HG02642 (cell line): Measurements from ENCODE around the gene ARL6.
"Not testable (repeated sequence)": the region's sequence is repeated elsewhere in the genome, so short reads cannot be mapped to it uniquely, and the experiment has no call there.

Experiments
- ATAC-seq: cut with Tn5 transposase; IDR thresholded peaks from one replicate; pipeline ENCODE4 v1.9.1; 2021; ENCODE audit warnings: mild to moderate bottlenecking; ENCODE audit not compliant: unreplicated experiment, poor library complexity

ARL6 gene

DNA sequence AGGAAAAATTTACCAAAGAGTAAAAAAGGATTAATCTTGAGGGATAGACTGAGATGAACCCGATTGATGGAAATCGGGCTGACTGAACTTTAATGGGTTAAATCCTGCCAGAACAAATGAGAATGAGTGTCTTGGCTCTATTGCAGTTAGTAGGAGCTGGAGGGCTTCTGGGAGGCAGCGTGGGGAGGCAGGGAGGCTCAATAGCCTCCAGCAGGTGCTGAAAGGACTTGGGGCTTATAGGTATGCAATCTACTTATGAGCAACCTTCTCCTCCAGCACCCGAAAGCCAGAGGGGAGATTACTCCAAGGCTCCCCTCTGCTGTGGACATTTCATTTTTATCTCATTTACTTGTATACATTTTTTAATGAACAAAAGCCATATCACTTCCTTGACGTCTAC lies 56.2 kb downstream of the ARL6 start:
- ATAC-seq: no peak

DNA sequence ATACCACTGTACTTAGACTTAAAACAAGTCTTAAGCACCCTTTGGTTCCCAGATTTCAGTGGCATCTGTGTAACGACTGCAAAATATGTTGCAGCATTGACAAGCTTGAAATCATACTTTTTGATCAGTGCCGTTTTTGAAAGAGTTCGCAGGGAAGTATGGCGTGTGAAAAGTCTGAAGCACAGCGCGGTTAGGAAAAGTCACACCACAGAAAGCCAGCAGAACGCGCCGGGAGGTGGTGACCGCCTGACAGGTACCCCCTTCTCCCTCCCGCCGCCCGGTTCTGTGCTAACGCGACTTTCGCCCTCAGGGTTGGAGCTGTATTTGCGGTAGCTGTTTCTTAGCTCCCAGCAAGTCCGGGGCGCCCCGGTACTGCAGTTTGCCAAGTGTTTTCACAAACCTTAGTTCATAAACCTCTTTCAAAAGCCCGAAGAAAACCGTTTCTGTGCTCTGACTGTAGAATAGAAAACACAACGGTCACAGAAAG lies 56.8 kb downstream of the ARL6 start:
- ATAC-seq: peak; percentile 49

DNA sequence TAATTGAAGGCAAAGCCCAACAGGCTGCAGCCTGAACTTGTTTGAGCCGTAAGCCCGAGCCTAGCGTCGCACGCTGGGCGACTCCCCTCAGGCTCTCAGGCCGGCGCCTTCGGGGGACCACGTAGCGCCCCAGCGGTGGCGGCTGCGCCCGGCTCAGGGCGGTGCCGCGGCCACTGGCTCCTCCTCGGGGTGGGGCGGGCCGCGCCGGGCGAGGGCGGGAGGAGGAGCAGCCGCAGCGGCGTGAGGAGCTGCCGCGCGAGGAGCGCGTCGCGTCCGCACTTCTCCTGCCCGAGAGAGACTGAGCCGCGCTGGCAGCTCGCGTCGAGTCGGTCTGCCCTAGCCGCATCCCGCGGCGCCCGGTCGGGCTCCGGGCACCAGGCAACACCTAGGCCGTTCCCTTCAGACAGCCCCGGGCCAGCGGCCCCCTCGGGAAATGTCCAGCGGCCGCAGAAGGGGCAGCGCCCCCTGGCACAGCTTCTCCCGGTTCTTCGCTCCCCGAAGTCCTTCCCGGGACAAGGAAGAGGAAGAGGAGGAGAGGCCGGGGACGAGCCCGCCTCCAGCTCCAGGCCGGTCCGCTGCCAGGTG lies 57.3 kb downstream of the ARL6 start, which contains the start of gene CRYBG3:
TSS of gene CRYBG3 (plus strand) at position 238 of the 585 bp plus-strand sequence. CDS start at position 434, 196 bp downstream.
- peak; percentile 99 for ATAC-seq

DNA sequence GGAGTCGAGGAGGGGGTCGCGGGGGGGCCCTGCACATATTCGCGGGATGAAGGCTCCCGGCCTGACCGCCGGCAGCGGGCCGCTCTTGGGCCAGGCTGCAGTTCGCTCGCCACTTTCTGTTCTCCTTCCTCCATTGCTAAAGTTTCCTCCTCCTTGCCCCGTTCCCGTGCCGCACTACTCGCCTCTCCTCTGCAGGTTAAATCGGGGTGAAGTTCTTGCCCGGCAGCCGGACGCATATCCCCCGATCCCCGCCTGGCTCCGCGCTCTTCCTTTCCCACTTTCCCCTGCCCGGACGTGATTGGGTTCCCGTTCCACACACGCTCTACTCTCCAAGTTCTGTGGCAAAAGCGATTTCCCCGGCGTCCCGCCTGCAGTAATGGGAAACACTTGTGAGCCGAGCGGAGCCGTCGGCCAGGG lies 57.8 kb downstream of the ARL6 start:
- ATAC-seq: peak; percentile 27

DNA sequence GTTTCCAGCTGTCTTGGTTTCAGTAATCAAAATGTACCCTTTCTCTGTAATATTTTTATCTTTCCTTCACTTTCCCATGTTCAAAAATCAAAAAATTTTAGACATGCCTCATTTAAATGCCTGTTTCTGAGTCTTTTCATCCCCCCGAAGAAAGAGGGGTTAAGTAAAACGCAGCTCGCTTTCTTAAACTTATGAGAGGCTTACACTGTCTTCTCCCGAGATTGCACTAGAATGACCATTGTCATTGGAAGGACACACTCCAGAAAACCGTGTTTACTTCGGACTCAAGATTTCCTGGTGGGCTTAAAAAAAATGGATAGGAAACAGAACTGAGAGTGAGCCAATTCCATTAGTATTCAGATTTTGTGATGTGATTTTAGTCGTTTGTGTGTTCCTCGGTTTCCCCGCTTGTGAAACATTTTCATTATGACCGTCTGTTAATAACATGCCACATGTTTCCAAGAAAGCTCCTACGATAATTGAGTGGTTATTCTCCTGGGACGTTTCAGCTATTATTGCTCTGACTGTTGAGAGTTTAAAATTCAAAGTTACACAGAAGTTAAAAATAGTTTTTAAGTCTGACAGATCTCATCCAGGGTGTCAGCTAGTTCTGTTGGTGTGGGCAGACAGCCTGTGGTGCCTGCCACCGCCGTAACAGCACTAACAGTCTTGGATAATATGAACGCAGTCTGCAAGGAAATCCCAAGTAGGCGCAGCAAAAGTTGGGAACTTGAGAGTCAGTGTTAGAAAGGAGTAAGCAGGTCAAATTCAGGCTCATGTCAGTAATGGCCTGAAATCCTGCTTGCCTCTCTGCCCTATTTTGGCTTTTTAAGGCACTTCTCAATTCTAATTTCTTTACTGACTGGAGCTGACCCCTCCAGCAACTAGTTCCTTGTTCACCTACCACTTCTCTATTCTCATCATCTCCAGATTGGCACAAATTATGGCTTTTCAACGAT lies 58.8 kb downstream of the ARL6 start:
- ATAC-seq: no peak

DNA sequence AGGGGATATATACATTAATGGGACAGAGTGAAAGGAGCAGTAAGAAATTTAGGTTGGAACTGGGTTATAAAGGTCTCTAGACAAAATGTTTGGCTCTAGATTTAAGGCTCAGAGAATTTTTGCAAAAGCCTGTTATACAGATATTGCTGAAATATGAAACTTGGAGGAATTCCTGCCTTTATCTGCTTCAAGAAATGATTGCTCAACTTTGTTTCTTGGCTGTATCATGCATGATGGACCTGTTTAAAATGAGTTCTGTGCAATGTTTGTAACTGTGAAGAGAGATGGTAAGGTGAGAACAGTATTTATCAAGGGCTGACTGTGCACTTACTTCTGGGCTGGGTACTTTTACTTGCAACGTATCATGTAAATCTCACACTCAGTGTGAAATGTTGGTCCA lies 60.5 kb downstream of the ARL6 start:
- ATAC-seq: no peak

DNA sequence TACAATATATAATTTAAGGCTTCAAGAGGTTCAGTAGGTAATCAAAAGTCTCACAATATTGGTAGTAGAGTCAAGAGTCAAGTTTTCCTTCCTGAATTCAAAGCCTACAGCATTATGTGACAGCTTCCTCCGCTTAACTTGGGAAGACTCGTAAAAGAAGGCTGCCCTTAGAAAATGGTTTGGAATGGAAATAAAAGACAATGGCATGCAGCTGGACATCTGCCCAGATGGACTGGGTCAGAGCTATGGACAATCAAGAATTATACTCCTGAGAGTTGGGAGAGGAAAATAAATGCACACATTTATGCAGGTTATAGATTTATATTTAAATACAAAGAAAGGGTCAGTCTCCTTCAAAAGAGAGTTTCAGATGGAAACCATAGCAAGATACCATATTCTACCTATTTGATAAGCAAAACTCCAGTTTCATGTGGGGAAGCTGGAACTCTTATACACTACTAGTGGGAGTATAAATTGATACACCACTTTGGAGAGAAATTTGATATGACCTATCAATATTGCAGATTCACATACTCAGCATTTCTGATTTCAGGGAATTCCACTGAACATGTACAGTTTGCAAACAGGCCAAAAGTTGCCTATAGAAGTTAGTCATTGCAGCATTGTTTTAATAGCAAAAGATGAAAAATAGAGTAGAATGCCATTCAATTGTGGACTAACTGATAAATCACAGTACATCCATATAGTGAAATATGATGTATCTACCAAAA lies 63.3 kb downstream of the ARL6 start:
- ATAC-seq: no peak

DNA sequence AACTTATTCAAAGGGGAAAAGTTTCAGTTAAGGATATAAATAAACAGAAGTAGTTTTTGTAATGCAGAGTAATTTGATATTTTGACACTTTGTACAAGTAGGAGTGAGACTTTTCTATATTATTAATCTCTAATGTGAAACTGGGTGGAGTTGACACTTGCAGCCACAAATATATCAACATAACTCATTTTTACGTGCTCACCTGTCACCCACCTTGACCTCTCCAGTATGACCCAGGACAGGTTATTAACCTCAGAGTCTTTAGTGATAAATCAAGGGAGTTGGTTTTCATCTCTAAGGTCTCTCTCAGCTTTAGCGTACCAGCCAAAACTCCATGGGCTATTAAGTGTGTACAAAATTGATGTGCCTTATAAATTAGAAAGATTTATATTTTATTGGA lies 64.6 kb downstream of the ARL6 start:
- ATAC-seq: no peak

DNA sequence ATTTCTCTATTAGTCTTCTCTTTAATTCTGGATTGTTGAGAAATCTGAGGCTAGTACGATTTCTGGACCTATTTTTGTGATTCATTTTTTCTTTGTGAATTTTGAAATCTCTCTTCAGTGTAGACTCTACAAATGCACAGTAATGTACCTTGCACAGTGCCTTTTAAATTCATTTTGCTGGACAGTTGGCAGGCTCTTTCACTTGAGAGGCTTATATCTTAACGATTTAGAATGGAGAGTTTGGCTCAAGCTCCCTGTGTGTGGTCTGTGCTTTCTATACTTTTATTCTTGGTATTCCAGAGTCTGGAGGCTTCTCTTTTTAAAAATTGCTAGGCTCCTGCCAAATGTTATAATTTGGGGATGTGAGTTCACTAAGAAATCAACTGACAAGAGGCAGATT lies 66.1 kb downstream of the ARL6 start:
- no peak for ATAC-seq

DNA sequence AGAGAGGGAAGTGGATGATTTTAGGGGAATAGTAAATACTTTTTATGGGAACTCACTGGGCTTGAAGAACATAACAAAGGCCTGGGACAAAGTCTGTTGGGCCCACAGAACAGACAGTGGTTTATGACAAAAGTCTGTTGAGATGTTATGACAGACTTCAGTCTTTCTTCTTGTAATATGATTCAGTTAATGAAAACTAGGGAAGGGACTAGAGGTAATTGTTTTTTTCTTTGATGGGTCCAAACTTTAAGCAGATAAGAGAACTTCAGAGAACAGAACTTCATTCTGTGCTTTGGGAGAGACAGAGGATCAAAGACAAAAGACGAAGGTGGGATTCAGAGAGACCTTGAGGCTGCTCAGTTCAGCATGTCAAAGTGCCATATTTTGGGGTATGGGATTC lies 66.6 kb downstream of the ARL6 start:
- ATAC-seq: no peak

DNA sequence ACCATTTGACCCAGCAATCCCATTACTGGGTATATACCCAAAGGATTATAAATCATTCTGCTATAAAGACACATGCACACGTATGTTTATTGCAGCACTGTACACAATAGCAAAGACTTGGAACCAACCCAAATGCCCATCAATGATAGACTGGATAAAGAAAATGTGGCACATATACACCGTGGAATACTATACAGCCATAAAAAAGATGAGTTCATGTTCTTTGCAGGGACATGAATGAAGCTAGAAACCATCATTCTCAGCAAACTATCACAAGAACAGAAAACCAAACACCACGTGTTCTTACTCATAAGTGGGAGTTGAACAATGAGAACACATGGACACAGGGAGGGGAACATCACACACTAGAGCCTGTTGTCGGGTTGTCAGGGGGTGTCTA lies 68.6 kb downstream of the ARL6 start:
- not testable (repeated sequence) for ATAC-seq

DNA sequence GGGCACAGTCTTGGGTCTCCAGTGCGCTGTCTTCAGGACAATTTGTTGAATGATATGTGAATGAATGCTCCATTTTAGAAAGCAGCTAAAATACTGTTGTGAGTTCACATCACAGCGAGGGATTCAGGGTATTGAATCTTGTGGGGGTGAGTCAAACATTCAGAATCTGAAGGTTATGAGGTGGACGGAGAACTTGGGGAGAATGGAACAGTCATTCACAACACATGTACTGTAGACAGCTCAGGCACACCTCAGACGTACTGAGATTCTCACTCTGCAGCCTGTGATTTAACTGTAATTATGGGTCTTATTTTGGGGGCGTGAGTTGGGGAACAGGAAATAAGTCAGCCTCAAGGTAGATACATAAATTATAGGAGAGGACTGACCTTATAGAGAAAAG lies 71.2 kb downstream of the ARL6 start:
- ATAC-seq: no peak

DNA sequence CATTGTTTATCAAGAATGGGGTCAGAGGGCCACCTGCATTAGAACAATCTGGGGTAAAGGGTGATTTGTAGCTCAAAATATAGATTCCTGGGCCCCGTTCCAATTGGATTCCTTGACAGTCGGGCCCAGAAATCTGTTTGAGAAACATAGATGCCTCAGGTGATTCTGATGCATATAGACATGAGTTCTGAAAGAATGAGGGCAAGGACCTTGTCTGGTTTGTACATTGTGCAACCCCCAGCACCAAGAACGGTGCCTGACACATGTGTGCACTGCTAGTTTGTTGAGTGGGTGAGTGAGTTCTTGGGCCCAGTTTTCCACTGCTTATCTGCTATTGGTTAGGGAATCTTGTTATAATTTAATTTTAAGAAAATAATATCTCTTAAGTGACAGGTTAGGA lies 73.8 kb downstream of the ARL6 start:
- no peak for ATAC-seq

DNA sequence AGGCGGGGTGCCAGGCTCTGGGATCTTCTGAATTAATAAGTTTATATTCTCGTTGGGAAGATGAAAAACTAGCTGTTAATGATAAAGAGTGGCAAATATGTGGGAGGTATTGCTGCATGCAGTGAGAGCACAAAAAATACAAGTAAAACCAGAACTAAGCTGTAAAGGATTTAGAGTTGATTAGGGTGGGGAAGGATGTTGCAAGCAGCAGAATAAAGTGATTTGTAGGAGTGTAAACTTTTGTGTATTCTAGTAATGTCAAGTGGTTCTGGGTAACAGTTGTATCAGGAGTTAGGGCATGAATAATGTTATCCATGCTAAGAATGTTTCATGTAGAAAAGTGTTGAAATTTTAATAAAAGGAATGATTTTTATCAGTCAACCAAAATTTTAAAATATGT lies 75.4 kb downstream of the ARL6 start:
- ATAC-seq: no peak

DNA sequence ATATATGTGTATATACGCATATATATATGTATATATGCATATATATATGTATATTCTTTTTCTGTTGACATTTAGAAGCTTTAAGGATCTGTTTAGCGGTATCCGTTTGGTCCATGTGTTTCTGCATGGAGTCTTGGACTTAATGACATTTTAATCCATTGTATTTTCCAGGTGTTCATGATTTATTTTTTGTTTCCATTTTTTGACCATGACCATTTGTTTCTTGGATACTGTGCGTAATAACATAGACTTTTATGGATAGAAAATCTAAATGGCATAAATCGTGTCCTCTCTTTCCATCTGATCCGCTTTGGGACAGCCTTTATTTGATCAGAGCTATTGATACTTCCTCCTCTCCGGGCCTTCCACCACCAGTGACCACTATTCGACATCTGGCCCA lies 76.7 kb downstream of the ARL6 start:
- ATAC-seq: no peak

DNA sequence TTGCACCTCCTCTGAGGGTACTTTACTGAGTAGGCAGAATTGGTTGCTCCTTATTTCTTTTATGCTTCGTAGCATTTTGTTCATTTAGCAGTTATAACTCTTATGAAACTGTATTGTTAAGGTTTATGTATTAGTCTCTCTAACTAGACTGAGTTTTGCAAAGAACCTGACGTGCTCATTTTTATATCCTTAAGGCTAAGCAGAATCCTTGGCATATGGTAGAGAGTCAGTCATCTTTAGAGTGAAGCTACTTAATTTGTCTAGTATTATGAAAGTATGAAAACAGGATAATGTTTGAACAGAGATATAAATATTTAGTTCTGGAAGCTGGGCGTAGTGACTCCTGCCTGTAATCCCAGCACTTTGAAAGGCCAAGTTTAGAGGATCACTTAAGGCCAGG lies 77.4 kb downstream of the ARL6 start:
- ATAC-seq: no peak

DNA sequence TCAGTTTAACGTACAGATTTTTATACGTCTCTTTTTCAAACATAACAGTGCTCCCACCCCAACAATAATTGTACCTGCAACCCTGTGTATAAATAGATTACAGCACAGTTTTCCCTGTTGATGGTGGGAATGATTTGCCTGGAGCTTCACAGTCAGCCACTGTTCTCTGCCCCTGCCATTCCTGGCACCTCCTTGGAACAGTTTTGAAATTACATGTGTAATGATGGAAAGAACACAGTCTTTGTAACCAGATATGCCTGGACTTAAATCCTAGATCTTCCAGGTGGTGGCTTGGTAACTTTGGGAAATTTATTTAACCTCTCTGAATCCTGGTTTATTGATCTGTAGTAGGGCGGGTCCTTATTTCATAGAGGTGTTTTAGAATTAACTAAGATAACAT lies 84.2 kb downstream of the ARL6 start:
- no peak for ATAC-seq
